NCI-H460 (cell line): ENCODE measurements around the gene ERBB4. TPM values are rescaled to one million over a fixed set of nuclear protein-coding genes. Genes with fewer than 3 reads are reported as not detected.

ENCODE experiments used
- DNase-seq: peaks from one replicate; pipeline ENCODE4 v3.0.0-alpha.2; 2016; ENCODE audit warnings: low read depth; ENCODE audit errors: extremely low read depth
- small RNA-seq, 2 experiments: library from RNA; depleted of rRNA; stranded (forward); fragments of <200 nt; gene quantifications; one replicate each; pipeline ENCODE3, GENCODE V24; 2014
- total RNA-seq: library from RNA; depleted of rRNA; stranded (reverse); fragments of >200 nt; shearing (Covaris generic); gene quantifications from 2 replicates; pipeline ENCODE4 v1.2.3, GENCODE V29; 2014

ERBB4 gene
- total RNA-seq, 1 experiment from 2014 or later = 0.32 TPM

- DNase-seq = no peak
Observed at GRCh38 chr2:211329421-211329820, 1209.2 kb downstream of the ERBB4 start.

GRCh38 chr2:211328126-211328525, 1210.5 kb downstream of the ERBB4 start:
- DNase-seq = no peak

Small RNA genes within 50 kb of the gene (small RNA-seq; reads per million reads assigned to genes)
- 0 reads per million in 2 experiments for gene MIR548F2
- gene RNA5SP119 = 0 to 0.18 reads per million in 2 experiments
